HCT116 (cell line): ENCODE results near the gene PRKCZ. TPM values are rescaled to one million over a fixed set of nuclear protein-coding genes. Genes with fewer than 3 reads are reported as not detected.

ENCODE experiments used
- ATAC-seq: fragments of 200-7000 bp; cut with Tn5 transposase; 2 replicates; pipeline ENCODE4 v1.9.1; 2020; ENCODE audit warnings: mild to moderate bottlenecking, moderate library complexity
- BruUV-seq: library from RNA; stranded (reverse); fragments of 400-500 nt; replicated peaks from 2 replicates; lab custom pipeline; 2021; lab: Mats Ljungman, UMichigan
- CTCF ChIA-PET: fragments of 300-600 bp; sonication (Branson Sonifier 250); formaldehyde crosslinking; loops from one replicate; lab custom pipeline; 2021; ENCODE audit warnings: antibody characterized with exemption; lab: Charles Lee
- POLR2A ChIA-PET: fragments of 300-600, 350-600 bp; sonication (Branson Sonifier 250); formaldehyde crosslinking; loops from one replicate; lab custom pipeline; 2021; ENCODE audit warnings: antibody characterized with exemption; lab: Charles Lee
- RAD21 ChIA-PET, 2 experiments: fragments of 300-600 bp; sonication (Branson Sonifier 250); formaldehyde crosslinking; loops; one replicate each; lab custom pipeline; 2023; ENCODE audit warnings: low total read pairs in 2 of 2; ENCODE audit not compliant: uncharacterized antibody in 2 of 2, unreplicated experiment in 2 of 2, low non-redundant PET in 1 of 2; lab: Charles Lee
- DNase-seq: peaks from one replicate; pipeline ENCODE4 v3.0.0-alpha.2; 2010; ENCODE audit warnings: low read depth, low spot score
- H2AFZ ChIP-seq: fragments of 200-600 bp; shearing (Covaris generic), sonication (generic); 2 replicates; pipeline ENCODE4 v1.6.1; 2017; ENCODE audit warnings: low read depth, mixed run types, mixed read lengths, antibody characterized with exemption, low read length; ENCODE audit not compliant: poor library complexity, severe bottlenecking
- H3K27ac ChIP-seq: 2 replicates; pipeline ENCODE4 v1.5.1; 2012; ENCODE audit warnings: low read depth, low read length
- H3K27me3 ChIP-seq: fragments of 200-600 bp; sonication (generic); 2 replicates; pipeline ENCODE4 v1.6.1; 2016; ENCODE audit warnings: mixed run types, low read length, mixed read lengths; ENCODE audit not compliant: insufficient read depth
- H3K36me3 ChIP-seq, 2 experiments: fragments of 200-500 bp in 1 of 2; fragments of 200-600 bp in 1 of 2; sonication (Bioruptor generic) in 1 of 2; sonication (generic) in 1 of 2; 2 replicates each; pipeline versions ENCODE4 v1.5.1 to v1.6.1; 2014 to 2016; ENCODE audit warnings: low read length in 2 of 2, inconsistent platforms in 1 of 2, mixed read lengths in 1 of 2, mixed run types in 1 of 2; ENCODE audit not compliant: insufficient read depth in 2 of 2, control insufficient read depth in 1 of 2
- H3K4me1 ChIP-seq, 2 experiments: fragments of 200-600 bp in 1 of 2; sonication (generic) in 1 of 2; 2 replicates each; pipeline versions ENCODE4 v1.5.1 to v1.6.1; 2012 to 2017; ENCODE audit warnings: low read length in 2 of 2, inconsistent platforms in 1 of 2, mild to moderate bottlenecking in 1 of 2, mixed read lengths in 1 of 2, mixed run types in 1 of 2, moderate library complexity in 1 of 2; ENCODE audit not compliant: insufficient read depth in 2 of 2, control insufficient read depth in 1 of 2
- H3K4me2 ChIP-seq: fragments of 200-600 bp; sonication (generic); 2 replicates; pipeline ENCODE4 v1.6.1; 2017; ENCODE audit warnings: mixed run types, low read length, mixed read lengths
- H3K4me3 ChIP-seq, 2 experiments: fragments of 200-600 bp in 1 of 2; sonication (generic) in 1 of 2; replicated peaks in 1 of 2; 2 replicates each; pipeline ENCODE4 v1.5.1; 2011 to 2016; ENCODE audit warnings: low read length in 2 of 2, control low read depth in 1 of 2, low read depth in 1 of 2, mild to moderate bottlenecking in 1 of 2, mixed read lengths in 1 of 2, mixed run types in 1 of 2
- H3K79me2 ChIP-seq: fragments of 200-600 bp; sonication (generic); 2 replicates; pipeline ENCODE4 v1.6.1; 2017; ENCODE audit warnings: mild to moderate bottlenecking, mixed run types, low read length, moderate library complexity, mixed read lengths; ENCODE audit not compliant: insufficient read depth
- H3K9ac ChIP-seq: fragments of 200-600 bp; sonication (generic); 2 replicates; pipeline ENCODE4 v1.6.1; 2016; ENCODE audit warnings: low read length, mixed read lengths
- H3K9me2 ChIP-seq: fragments of 200-600 bp; sonication (generic), shearing (Covaris generic); 2 replicates; pipeline ENCODE4 v1.6.1; 2017; ENCODE audit warnings: mixed run types, mild to moderate bottlenecking, moderate library complexity; ENCODE audit not compliant: insufficient read depth
- H3K9me3 ChIP-seq, 2 experiments: fragments of 200-500 bp in 1 of 2; fragments of 200-600 bp in 1 of 2; sonication (Bioruptor generic) in 1 of 2; sonication (generic) in 1 of 2; 2 replicates each; pipeline ENCODE4 v1.6.1; 2014 to 2017; ENCODE audit warnings: low read length in 2 of 2, mixed read lengths in 2 of 2, inconsistent platforms in 1 of 2, low read depth in 1 of 2, mild to moderate bottlenecking in 1 of 2, mixed run types in 1 of 2, moderate library complexity in 1 of 2; ENCODE audit not compliant: control insufficient read depth in 1 of 2, insufficient read depth in 1 of 2
- H4K20me1 ChIP-seq: fragments of 200-600 bp; sonication (generic), shearing (Covaris generic); 2 replicates; pipeline ENCODE4 v1.6.1; 2017; ENCODE audit warnings: mixed run types, mild to moderate bottlenecking, moderate library complexity; ENCODE audit not compliant: insufficient read depth
- CEBPB ChIP-seq: IDR thresholded peaks from 2 replicates; pipeline ENCODE4 v1.6.1; 2012; ENCODE audit warnings: low read depth
- EGR1 ChIP-seq: IDR thresholded peaks from 2 replicates; pipeline ENCODE4 v1.6.1; 2012; ENCODE audit warnings: low read depth
- ELF1 ChIP-seq: IDR thresholded peaks from 2 replicates; pipeline ENCODE4 v1.6.1; 2012; ENCODE audit warnings: low read depth, borderline replicate concordance
- EZH2 ChIP-seq: fragments of 200-600 bp; sonication (generic); IDR thresholded peaks from 2 replicates; pipeline ENCODE4 v1.6.1; 2017; ENCODE audit warnings: antibody characterized with exemption, mixed run types
- JUND ChIP-seq: IDR thresholded peaks from 2 replicates; pipeline ENCODE4 v1.6.1; 2012
- POLR2A ChIP-seq: IDR thresholded peaks from 2 replicates; pipeline ENCODE4 v1.7.0; 2011; ENCODE audit warnings: borderline replicate concordance; ENCODE audit not compliant: insufficient read depth, insufficient read length; ENCODE audit errors: extremely low read depth
- POLR2AphosphoS5 ChIP-seq: IDR thresholded peaks from 2 replicates; pipeline ENCODE4 v1.6.1; 2011; ENCODE audit warnings: mild to moderate bottlenecking, low read depth, low read length, moderate library complexity
- RAD21 ChIP-seq: IDR thresholded peaks from 2 replicates; pipeline ENCODE4 v1.6.1; 2012; ENCODE audit warnings: low read depth, mild to moderate bottlenecking
- SIN3A ChIP-seq: IDR thresholded peaks from 2 replicates; pipeline ENCODE4 v1.6.1; 2012; ENCODE audit warnings: low read depth
- SP1 ChIP-seq: IDR thresholded peaks from 2 replicates; pipeline ENCODE4 v1.6.1; 2012; ENCODE audit warnings: low read depth
- TCF7L2 ChIP-seq: IDR thresholded peaks from 2 replicates; pipeline ENCODE4 v1.7.0; 2011; ENCODE audit warnings: borderline replicate concordance, inconsistent platforms; ENCODE audit not compliant: insufficient read depth, insufficient read length; ENCODE audit errors: extremely low read depth
- YY1 ChIP-seq: IDR thresholded peaks from 2 replicates; pipeline ENCODE4 v1.6.1; 2011; ENCODE audit warnings: low read length, low read depth, moderate library complexity, mild to moderate bottlenecking; ENCODE audit not compliant: insufficient replicate concordance; ENCODE audit errors: extremely low read depth
- ZFX ChIP-seq: fragments of 450-650 bp; IDR thresholded peaks from 2 replicates; pipeline ENCODE4 v1.6.1; 2017
- ZNF274 ChIP-seq: fragments of 200-500 bp; sonication (Bioruptor generic); IDR thresholded peaks from 2 replicates; pipeline ENCODE4 v1.6.1; 2014; ENCODE audit warnings: mild to moderate bottlenecking, low read depth, low read length, inconsistent platforms
- intact Hi-C: fragments of 100-400 bp; cut with micrococcal nuclease; formaldehyde crosslinking; loops from 2 replicates; pipeline ENCODE4 v1.10.0; 2022
- total RNA-seq: library from RNA; stranded (reverse); gene quantifications from one replicate; pipeline ENCODE4 v1.2.1, GENCODE V29; 2021; ENCODE audit not compliant: unreplicated experiment
- TF ChIP-seq, protein P1 (sequence below), 3 experiments: fragments of 200-600 bp in 1 of 3; sonication (generic) in 1 of 3; IDR thresholded peaks in 2 of 3; conservative IDR thresholded peaks in 1 of 3; 2 replicates each; pipeline ENCODE4 v1.5.1; 2012 to 2017; ENCODE audit warnings: low read depth in 2 of 3, low read length in 2 of 3, antibody characterized with exemption in 1 of 3, borderline replicate concordance in 1 of 3, control low read depth in 1 of 3, mild to moderate bottlenecking in 1 of 3, mixed read lengths in 1 of 3, mixed run types in 1 of 3, moderate library complexity in 1 of 3; ENCODE audit not compliant: insufficient read depth in 1 of 3
- TF ChIP-seq, protein P2 (sequence below): IDR thresholded peaks from 2 replicates; pipeline ENCODE4 v1.6.1; 2012; ENCODE audit warnings: low read depth
- TF ChIP-seq, protein P3 (sequence below): IDR thresholded peaks from 2 replicates; pipeline ENCODE4 v1.6.1; 2012

The PRKCZ gene
- total RNA-seq, 1 experiment from 2014 or later = 46.8 TPM

- Histone ChIP-seq H3K27ac (no peak overlapping the region), H4K20me1 (no peaks in the 10 kb centered on the region), H3K27me3 (no peaks in the 10 kb centered on the region), H3K4me1 (peaks cover 0 to 9% of the 10 kb centered on the region in 2 experiments; a peak in 2 of 4 replicates), H3K4me3 (no peak overlapping the region), H2AFZ (no peak overlapping the region), H3K36me3 (peaks cover 0 to 16% of the 10 kb centered on the region in 2 experiments; a peak in 2 of 4 replicates), H3K4me2 (no peak overlapping the region), H3K9ac (no peak overlapping the region), H3K9me2 (no peaks in the 10 kb centered on the region), H3K9me3 (peaks cover 0 to 9% of the 10 kb centered on the region in 2 experiments; a peak in 2 of 4 replicates), H3K79me2 (peaks cover 24% of the 10 kb centered on the region)
- RAD21 ChIA-PET = interaction anchor here in 1 of 2 experiments (0.7 kb wide), 1 partner anchor 74 kb away, joined by 6 read pairs; no protein-coding TSS in a partner anchor
- no TSS peak for BruUV-seq
- no peak for ATAC-seq
- CTCF ChIA-PET = no interaction called here
- POLR2A ChIA-PET = no interaction called here
- DNase-seq = no peak
- intact Hi-C loops = no loop called here
- TF ChIP-seq, protein P1, sequence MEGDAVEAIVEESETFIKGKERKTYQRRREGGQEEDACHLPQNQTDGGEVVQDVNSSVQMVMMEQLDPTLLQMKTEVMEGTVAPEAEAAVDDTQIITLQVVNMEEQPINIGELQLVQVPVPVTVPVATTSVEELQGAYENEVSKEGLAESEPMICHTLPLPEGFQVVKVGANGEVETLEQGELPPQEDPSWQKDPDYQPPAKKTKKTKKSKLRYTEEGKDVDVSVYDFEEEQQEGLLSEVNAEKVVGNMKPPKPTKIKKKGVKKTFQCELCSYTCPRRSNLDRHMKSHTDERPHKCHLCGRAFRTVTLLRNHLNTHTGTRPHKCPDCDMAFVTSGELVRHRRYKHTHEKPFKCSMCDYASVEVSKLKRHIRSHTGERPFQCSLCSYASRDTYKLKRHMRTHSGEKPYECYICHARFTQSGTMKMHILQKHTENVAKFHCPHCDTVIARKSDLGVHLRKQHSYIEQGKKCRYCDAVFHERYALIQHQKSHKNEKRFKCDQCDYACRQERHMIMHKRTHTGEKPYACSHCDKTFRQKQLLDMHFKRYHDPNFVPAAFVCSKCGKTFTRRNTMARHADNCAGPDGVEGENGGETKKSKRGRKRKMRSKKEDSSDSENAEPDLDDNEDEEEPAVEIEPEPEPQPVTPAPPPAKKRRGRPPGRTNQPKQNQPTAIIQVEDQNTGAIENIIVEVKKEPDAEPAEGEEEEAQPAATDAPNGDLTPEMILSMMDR (IDR thresholded peaks at IDR 0.05 in 2 of 3, conservative IDR thresholded peaks at IDR 0.05 in 1 of 3; ENCODE audit: borderline replicate concordance in 1 of 3, insufficient read depth in 1 of 3, low read depth in 2 of 3, low read length in 2 of 3) = no peak
- TF ChIP-seq YY1 (no peak), JUND (no peak), EGR1 (no peak), TCF7L2 (no peak), ZNF274 (no peak), SP1 (no peak), POLR2A (no peak), ELF1 (no peak), RAD21 (no peak), ZFX (no peak), SIN3A (no peak), EZH2 (no peak), CEBPB (no peak), POLR2AphosphoS5 (no peak)
- TF ChIP-seq, protein P2, sequence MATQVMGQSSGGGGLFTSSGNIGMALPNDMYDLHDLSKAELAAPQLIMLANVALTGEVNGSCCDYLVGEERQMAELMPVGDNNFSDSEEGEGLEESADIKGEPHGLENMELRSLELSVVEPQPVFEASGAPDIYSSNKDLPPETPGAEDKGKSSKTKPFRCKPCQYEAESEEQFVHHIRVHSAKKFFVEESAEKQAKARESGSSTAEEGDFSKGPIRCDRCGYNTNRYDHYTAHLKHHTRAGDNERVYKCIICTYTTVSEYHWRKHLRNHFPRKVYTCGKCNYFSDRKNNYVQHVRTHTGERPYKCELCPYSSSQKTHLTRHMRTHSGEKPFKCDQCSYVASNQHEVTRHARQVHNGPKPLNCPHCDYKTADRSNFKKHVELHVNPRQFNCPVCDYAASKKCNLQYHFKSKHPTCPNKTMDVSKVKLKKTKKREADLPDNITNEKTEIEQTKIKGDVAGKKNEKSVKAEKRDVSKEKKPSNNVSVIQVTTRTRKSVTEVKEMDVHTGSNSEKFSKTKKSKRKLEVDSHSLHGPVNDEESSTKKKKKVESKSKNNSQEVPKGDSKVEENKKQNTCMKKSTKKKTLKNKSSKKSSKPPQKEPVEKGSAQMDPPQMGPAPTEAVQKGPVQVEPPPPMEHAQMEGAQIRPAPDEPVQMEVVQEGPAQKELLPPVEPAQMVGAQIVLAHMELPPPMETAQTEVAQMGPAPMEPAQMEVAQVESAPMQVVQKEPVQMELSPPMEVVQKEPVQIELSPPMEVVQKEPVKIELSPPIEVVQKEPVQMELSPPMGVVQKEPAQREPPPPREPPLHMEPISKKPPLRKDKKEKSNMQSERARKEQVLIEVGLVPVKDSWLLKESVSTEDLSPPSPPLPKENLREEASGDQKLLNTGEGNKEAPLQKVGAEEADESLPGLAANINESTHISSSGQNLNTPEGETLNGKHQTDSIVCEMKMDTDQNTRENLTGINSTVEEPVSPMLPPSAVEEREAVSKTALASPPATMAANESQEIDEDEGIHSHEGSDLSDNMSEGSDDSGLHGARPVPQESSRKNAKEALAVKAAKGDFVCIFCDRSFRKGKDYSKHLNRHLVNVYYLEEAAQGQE = no peak
- TF ChIP-seq, protein P3, sequence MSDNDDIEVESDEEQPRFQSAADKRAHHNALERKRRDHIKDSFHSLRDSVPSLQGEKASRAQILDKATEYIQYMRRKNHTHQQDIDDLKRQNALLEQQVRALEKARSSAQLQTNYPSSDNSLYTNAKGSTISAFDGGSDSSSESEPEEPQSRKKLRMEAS = no peak
These were observed 15.5 kb downstream of the PRKCZ start for GRCh38 chr1:2065699-2066098.
